GM21447 (cell line): ENCODE results near the gene DPF3.

Source experiments
- ATAC-seq: cut with Tn5 transposase; IDR thresholded peaks from one replicate; pipeline ENCODE4 v1.9.1; 2021; ENCODE audit not compliant: unreplicated experiment

Gene DPF3

GRCh38 chr14:72651081-72651480 is 242.8 kb downstream of the DPF3 start:
- no peak for ATAC-seq

DNA sequence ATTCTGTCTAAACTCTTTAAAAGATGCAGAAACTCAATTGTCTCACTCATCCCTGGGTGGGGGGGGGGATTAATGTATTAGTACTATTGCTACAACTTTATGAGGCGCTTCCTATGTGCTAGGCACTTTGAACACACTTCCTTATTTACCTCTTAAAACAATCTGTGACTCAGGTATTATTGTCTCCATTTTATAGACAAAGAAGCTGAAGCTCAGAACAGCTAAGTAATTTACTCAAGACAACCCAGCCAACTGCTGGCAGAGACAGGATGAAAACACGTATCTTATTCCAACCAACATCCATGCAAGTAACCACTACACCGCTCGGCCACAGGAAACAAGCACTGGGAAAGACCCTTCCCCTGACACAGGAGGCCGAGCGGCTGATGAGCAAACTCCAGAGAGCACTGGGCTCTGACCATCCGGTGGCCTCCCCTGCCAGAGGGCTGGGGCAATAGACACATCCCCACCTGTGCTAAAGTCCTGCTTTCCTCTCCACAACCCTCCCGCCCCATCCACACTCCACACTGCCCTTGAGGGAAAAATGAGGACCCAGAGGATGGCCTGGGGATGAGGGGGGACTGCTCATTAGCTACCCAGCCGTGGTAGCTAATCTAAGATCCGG is 244.2 kb downstream of the DPF3 start:
- ATAC-seq, result no peak

DNA sequence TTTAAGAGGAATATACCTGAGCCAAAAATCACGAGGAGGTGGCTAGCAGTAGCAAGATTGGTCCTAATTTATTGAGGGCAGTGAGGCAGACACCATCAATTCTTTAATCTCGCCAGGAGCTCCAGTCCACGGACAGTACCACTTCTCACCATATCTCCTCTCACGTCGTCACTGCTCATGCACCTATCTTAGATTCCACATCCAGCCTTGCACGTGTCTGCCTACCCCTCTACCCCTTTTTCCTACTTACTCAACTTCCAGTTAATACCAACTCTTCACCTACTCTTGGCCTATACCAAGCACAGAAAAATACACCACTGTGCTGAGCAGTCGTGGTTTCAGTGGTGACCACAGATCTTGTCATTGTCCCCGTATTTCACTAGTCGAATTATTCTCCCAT is 246.1 kb downstream of the DPF3 start:
- ATAC-seq, result no peak

- no peak for ATAC-seq
Observed at GRCh38 chr14:72646861-72647528, 246.9 kb downstream of the DPF3 start.

DNA sequence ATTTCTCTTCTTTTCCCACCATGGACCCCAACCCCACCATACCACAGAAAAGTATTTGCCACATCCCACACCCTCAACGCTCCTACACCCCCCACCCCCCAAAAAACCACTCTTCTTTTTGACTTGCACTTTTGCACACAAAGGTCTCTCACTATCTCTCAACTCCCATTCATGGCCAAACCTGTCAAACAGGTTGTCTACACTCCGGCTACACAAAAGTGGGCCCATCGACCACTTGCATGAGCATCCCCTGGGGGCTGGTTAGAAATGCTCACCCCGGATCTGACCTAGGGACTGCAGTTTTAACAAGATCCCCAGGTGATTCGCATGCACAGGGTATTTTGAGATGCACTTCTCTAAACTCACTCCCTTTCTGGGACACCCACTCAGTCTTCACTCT is 248.2 kb downstream of the DPF3 start:
- no peak for ATAC-seq

DNA sequence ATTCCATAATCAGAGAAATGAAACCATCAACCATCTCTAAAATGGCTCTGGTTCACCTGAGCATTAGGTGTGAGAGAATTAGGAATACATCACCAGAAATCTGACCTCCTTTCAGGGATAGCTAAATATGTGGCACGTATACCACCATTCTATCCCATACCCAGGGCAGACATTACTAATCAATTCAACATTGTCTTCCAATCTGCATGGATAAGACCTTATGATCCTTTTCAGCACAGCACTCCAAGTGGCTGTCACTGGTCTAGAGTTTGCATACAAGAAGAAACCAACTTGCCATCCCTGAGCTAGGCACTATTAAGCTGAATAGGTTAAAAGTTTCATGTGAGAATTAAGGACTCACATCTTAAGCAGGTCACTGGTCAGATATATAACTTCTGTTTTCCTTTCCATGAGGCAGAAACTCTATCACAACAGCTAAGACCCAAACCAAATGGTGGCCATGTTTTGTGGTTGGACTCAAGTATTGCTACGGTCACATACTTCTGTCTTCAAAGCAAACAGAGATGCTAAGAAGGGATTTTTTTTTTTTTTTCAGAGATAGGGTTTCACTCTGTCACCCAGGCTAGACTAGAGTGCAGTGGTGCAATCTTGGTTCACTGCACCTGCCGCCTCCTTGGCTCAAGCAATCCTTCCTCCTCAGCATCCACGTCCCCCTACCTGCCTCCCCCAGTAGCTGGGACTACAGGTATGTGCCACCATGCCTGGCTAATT is 249.0 kb downstream of the DPF3 start:
- ATAC-seq, result no peak

GRCh38 chr14:72644038-72644437 is 249.9 kb downstream of the DPF3 start:
- ATAC-seq, result no peak

DNA sequence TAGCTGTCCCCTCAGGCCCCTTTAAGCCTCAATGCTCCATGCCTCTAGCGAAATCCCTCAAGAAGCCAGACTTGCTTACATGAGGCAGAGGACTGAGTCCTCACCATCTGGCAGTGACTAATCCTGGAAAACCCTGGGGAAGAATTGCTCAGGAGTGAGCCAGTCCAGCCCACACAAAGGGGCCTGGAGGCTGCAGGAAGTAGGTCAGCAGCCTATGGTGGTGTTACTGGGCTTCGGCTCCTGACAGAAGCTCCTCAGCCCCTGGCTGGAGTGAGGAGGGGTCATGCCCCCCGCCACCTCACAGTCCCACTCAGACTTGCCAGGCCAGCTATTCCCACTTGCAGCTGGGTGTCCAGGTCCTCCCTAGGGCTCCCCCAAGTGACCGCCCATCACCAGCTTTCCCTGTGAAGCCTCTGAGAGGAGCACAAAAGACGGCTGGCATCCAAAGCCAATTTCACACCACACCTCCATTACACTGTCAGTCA is 250.5 kb downstream of the DPF3 start:
- ATAC-seq, result no peak

DNA sequence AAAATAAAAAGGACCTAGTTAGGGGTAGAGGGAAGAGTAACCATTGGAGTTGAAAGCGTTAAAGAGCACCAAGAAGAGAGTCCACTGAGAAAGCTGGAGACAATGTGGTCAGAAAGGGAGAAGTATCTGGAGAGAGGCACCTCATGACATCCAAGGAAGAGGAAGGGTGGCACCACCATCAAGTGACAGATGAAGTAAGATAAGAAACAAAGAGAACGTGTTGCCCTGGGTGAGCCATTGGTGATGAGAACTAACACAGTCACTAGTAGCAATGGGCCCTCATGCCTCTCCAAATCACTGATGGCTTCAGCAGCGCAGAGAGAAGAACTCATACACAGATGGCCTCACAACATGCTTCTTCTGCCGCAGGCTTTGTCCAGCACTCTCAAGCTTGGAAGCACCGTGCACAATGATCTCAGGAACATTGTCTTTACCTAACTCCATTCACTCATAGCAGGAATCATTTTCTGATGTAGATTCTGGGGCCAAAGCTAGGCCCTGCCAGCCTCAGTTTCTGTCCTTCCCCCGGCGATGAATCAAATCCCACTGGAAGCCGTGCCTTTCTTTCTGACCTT is 252.9 kb downstream of the DPF3 start:
- no peak for ATAC-seq

- ATAC-seq, result no peak
Observed at GRCh38 chr14:72638021-72638420, 255.9 kb downstream of the DPF3 start.

DNA sequence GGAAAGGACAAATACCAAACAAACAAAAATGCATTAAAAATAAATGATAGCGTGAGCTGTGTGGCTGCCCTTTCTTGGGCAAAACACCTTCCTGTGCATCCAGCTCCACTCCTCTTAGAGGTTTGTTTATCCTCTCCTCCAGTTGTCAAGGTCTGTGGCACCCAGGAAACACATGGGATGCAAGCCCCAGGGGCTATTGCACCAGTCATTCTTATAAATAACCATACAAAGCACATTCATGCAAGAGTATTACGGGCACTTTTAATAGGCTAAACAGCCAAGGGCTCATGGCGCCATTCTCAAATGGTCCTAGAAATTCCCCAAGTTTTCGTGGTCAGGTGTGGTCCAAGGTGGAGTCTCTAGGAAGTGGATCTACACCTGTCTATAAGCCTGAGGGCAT is 257.0 kb downstream of the DPF3 start:
- ATAC-seq, result no peak

DNA sequence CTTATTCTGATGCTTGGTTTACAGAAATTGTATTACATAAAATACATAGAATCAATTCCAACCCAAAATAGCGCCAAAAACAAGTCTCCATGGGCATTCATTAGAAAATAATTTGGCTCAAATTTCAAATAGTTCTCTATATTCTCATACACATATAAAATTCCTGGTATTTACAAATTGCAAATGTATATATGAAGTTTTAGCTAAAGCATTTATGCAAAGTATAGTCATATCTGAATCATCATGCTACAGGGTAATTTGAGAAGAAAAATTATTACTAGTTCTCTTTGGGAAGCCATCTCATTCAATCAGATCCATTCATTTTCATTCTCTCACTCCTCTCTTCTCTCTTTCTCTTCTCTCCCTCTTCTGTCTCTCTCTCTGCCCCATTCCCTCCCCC is 257.8 kb downstream of the DPF3 start:
- ATAC-seq, result no peak

- peak; percentile 63 for ATAC-seq
Observed at GRCh38 chr14:72634691-72635616, 258.9 kb downstream of the DPF3 start.

DNA sequence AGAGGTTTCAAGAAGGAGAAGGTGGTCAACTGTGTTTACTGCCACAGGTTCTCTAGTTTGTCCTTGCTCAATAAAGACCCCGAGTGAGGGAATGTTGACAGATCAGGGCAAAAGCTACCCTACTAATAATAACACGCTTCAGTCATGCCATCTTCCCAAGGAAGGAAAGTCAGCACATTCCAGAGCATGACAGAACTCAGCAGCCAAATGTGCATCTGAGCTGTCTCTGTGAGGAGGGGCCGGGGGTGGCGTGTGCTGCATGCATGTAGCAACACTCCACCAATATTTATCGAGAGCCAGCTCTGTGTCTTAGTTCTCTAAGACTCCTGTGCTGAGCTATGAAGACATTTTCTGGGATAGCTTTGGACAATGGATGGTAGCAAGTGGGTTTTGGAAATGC is 260.4 kb downstream of the DPF3 start:
- ATAC-seq, result no peak

DNA sequence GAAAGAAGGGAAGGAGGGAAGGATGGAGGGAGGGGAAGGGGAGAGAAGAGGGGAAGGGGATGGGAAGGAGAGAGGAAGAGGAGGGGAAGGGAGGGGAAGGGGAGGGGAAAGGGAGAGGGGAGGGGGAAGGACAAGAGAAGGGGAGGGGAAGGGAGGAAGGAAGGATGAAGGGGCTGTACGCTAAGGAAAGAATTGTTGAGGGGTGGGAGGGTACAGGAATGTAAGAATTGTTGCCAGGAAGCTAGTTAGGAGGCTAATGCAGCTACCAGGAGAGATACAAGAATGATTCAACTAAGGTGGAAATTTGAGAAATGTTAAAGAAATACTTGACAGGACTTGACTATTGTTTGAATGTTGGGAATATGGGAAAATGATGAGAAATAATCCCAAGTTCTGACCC is 261.2 kb downstream of the DPF3 start:
- no peak for ATAC-seq

- no peak for ATAC-seq
Observed at GRCh38 chr14:72631401-72631800, 262.5 kb downstream of the DPF3 start.

GRCh38 chr14:72630374-72630773 is 263.5 kb downstream of the DPF3 start:
- ATAC-seq, result no peak

GRCh38 chr14:72629534-72629933 is 264.4 kb downstream of the DPF3 start:
- no peak for ATAC-seq

DNA sequence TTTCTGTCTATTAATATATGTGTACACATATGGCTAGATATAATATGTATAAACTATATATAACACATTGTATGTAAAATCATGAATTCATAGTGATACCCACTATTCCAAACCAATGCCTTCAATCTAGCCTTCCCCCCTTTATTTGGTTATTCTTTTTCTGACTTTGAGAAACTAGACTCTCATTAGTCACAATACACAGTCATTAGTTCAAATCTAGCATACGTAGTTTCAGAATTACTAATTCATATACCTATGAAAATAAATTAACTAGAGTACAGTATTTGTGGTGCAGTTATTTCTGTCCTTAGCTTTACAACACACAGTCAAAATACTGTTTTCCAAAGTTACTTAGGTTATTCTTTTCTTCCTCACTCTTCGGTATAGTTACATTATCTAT is 268.2 kb downstream of the DPF3 start:
- no peak for ATAC-seq

DNA sequence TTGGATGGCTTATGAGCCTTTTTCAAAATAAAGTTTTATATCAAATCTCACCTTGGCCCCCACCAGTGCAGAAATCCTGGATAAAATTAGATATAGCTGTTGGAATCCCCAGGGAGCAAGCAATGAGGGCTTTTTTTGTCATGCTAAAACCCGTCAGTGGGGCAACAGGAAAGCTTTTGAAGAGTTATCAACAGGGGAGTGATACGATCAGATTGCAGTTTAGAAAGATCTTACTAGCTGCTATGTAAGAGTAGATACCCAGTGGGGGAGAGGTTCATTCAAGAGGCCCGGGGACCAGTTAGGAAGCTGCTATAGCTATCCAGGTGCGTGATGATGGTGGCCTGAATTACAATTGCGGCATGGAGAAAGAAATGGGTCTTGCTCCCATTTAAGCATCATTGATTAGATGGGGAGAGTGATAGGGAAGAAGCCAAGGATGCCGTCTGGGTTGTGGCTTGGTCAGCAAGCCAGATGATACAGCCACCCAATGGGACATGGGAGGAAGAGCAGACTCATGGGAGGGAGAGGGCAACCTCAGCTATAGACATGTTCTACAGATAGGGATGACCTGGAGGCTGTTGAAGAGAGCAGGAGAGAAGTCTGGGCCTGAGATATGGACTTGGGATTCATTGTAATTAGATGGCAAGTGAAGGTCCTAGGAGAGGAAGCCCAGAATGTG is 272.4 kb downstream of the DPF3 start:
- no peak for ATAC-seq
